OCI-LY1 (cell line): ENCODE results near the gene RAD51B.

Source experiments
- H2AFZ ChIP-seq: fragments of 200-600 bp; sonication (generic), shearing (Covaris generic); 2 replicates; pipeline ENCODE4 v1.6.0; 2014; ENCODE audit warnings: antibody characterized with exemption, mild to moderate bottlenecking, low read length
- H3F3A ChIP-seq: fragments of 200-600 bp; sonication (generic), shearing (Covaris generic); 2 replicates; pipeline ENCODE4 v1.6.0; 2014; ENCODE audit warnings: mild to moderate bottlenecking, antibody characterized with exemption, low read length, moderate library complexity; ENCODE audit not compliant: insufficient read depth
- H3K27ac ChIP-seq: fragments of 200-600 bp; sonication (generic); 2 replicates; pipeline ENCODE4 v1.5.1; 2014; ENCODE audit warnings: low read length, mixed run types, mild to moderate bottlenecking, low read depth; ENCODE audit not compliant: poor library complexity, severe bottlenecking
- H3K27me3 ChIP-seq: fragments of 200-600 bp; sonication (generic); 2 replicates; pipeline ENCODE4 v1.6.0; 2014; ENCODE audit warnings: antibody characterized with exemption, mild to moderate bottlenecking, low read length, moderate library complexity; ENCODE audit not compliant: insufficient read depth
- H3K36me3 ChIP-seq: fragments of 200-600 bp; sonication (generic); 2 replicates; pipeline ENCODE4 v1.6.1; 2014; ENCODE audit warnings: mild to moderate bottlenecking, antibody characterized with exemption, low read length, moderate library complexity, mixed read lengths; ENCODE audit not compliant: insufficient read depth
- H3K4me1 ChIP-seq: fragments of 200-600 bp; sonication (generic); 2 replicates; pipeline ENCODE4 v1.5.1; 2014; ENCODE audit warnings: mild to moderate bottlenecking, low read length, moderate library complexity; ENCODE audit not compliant: insufficient read depth, severe bottlenecking
- H3K4me2 ChIP-seq: fragments of 200-600 bp; sonication (generic), shearing (Covaris generic); 2 replicates; pipeline ENCODE4 v1.6.1; 2014; ENCODE audit warnings: low read length
- H3K4me3 ChIP-seq: fragments of 200-600 bp; sonication (generic); 2 replicates; pipeline ENCODE4 v1.5.1; 2014; ENCODE audit warnings: low read length, low read depth, mild to moderate bottlenecking, mixed read lengths; ENCODE audit not compliant: poor library complexity, severe bottlenecking
- H3K79me2 ChIP-seq: fragments of 200-600 bp; shearing (Covaris generic); 2 replicates; pipeline ENCODE4 v1.6.1; 2016; ENCODE audit warnings: mixed run types, low read length, mixed read lengths; ENCODE audit not compliant: insufficient read depth
- H3K9ac ChIP-seq: fragments of 200-600 bp; sonication (generic), shearing (Covaris generic); 2 replicates; pipeline ENCODE4 v1.6.1; 2014; ENCODE audit warnings: mild to moderate bottlenecking, low read length, mixed read lengths
- H3K9me2 ChIP-seq: fragments of 200-600 bp; sonication (generic), shearing (Covaris generic); 2 replicates; pipeline ENCODE4 v1.6.1; 2014; ENCODE audit warnings: low read depth, mild to moderate bottlenecking, low read length, mixed read lengths
- H3K9me3 ChIP-seq: fragments of 200-600 bp; shearing (Covaris generic); 2 replicates; pipeline ENCODE4 v1.6.1; 2014; ENCODE audit warnings: low read length, mixed read lengths
- H4K20me1 ChIP-seq: fragments of 200-600 bp; sonication (generic), shearing (Covaris generic); 2 replicates; pipeline ENCODE4 v1.6.0; 2016; ENCODE audit warnings: mild to moderate bottlenecking, low read length; ENCODE audit not compliant: insufficient read depth
- EZH2 ChIP-seq: fragments of 200-600 bp; sonication (generic), shearing (Covaris generic); IDR thresholded peaks from 2 replicates; pipeline ENCODE4 v1.8.0; 2017; ENCODE audit warnings: borderline replicate concordance, mixed run types, mild to moderate bottlenecking, antibody characterized with exemption, low read length, moderate library complexity, mixed read lengths
- TF ChIP-seq, protein P1 (sequence below): fragments of 200-600 bp; sonication (generic), shearing (Covaris generic); IDR thresholded peaks from 2 replicates; pipeline ENCODE4 v1.5.1; 2017; ENCODE audit warnings: mild to moderate bottlenecking, antibody characterized with exemption, low read length, moderate library complexity, mixed read lengths

RAD51B gene

DNA sequence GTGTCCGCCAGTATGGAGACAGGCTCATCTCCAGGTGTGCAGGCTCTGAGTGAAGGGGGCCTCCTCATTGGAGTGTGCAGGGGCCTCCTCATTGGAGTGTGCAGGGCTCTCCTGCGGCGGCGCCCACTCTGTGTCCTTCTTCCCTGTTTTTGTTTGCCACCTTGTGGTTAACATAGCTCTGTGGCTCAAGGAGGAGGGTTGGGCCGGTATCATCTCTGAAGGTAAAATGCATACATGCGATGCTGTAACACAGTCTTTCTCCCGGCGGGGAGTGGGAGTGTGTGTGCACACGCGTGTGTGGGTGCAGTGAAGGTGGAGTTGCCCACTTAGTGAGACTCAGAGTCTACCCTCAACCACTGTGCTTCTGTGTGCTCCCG is 543.9 kb downstream of the RAD51B start:
- TF ChIP-seq, protein P1, sequence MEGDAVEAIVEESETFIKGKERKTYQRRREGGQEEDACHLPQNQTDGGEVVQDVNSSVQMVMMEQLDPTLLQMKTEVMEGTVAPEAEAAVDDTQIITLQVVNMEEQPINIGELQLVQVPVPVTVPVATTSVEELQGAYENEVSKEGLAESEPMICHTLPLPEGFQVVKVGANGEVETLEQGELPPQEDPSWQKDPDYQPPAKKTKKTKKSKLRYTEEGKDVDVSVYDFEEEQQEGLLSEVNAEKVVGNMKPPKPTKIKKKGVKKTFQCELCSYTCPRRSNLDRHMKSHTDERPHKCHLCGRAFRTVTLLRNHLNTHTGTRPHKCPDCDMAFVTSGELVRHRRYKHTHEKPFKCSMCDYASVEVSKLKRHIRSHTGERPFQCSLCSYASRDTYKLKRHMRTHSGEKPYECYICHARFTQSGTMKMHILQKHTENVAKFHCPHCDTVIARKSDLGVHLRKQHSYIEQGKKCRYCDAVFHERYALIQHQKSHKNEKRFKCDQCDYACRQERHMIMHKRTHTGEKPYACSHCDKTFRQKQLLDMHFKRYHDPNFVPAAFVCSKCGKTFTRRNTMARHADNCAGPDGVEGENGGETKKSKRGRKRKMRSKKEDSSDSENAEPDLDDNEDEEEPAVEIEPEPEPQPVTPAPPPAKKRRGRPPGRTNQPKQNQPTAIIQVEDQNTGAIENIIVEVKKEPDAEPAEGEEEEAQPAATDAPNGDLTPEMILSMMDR: peak; percentile 41
- TF ChIP-seq EZH2: no peak
- H3K4me1 ChIP-seq: peaks cover 87% of the 10 kb centered on the region
- peak overlapping the region; percentile 87 for H3K27ac ChIP-seq
- no peak overlapping the region for H2AFZ ChIP-seq
- peak overlapping the region; percentile 14 for H3K4me3 ChIP-seq
- no peaks in the 10 kb centered on the region for H3K9me3 ChIP-seq
- peak overlapping the region; percentile 59 for H3K9ac ChIP-seq
- H3F3A ChIP-seq: no peaks in the 10 kb centered on the region
- H3K36me3 ChIP-seq: no peaks in the 10 kb centered on the region
- no peaks in the 10 kb centered on the region for H4K20me1 ChIP-seq
- no peaks in the 10 kb centered on the region for H3K27me3 ChIP-seq
- H3K79me2 ChIP-seq: no peaks in the 10 kb centered on the region
- no peaks in the 10 kb centered on the region for H3K9me2 ChIP-seq
- peak overlapping the region; percentile 54 for H3K4me2 ChIP-seq

DNA sequence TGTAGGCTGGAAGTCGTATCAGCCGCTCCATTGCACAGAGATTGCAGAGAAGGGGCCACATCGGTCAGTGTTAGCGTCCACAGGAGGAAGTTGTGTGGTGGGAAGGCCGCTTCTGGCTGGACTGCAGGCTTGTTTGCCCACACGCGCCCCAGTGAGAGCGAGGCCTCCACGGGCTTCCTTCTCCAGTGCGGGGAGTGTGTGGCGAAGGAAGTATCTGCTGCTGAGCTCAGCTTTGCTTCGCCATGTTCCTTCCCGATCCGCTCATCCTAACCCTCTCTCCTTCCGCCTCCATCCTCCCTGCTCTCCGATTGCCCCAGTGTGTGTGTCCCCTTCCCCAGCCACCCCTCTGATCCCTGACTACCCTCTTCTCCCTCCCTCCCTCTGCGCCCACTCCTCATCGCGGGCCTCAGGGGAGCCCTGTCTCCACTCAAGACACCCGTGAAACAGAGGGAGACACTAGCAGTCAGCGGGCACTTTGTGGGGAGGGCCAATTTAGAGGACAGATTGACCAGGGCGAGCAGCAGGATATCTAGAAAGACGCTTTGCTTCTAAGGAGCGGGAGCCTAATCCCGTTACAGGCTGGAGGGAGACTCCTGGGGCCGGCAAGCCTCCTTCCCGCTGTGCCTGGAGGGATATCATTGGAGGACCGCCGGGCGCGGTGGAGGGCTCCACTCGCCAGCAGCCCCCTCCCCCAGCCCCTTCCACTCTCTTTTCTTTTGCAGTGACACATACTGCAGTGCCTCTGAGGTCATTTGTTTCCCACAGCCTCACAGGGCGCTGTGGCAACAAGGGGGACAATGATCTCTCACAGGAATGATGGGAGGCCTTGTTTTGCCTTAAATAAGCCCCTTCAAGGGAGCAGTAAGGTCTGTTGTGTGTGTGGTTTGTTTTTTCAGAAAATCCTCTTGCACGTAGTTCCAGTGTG is 544.5 kb downstream of the RAD51B start:
- Histone ChIP-seq H3K27me3 (no peaks in the 10 kb centered on the region), H3K4me1 (peaks cover 89% of the 10 kb centered on the region), H3K36me3 (no peaks in the 10 kb centered on the region), H3F3A (no peaks in the 10 kb centered on the region), H3K9ac (peak overlapping the region; percentile 59), H3K9me2 (no peaks in the 10 kb centered on the region), H3K79me2 (no peaks in the 10 kb centered on the region), H3K4me2 (peak overlapping the region; percentile 54), H3K9me3 (no peaks in the 10 kb centered on the region), H3K27ac (peak overlapping the region; percentile 87), H4K20me1 (no peaks in the 10 kb centered on the region), H2AFZ (no peak overlapping the region), H3K4me3 (peak overlapping the region; percentile 14)
- TF ChIP-seq, protein P1: no peak
- no peak for TF ChIP-seq EZH2

DNA sequence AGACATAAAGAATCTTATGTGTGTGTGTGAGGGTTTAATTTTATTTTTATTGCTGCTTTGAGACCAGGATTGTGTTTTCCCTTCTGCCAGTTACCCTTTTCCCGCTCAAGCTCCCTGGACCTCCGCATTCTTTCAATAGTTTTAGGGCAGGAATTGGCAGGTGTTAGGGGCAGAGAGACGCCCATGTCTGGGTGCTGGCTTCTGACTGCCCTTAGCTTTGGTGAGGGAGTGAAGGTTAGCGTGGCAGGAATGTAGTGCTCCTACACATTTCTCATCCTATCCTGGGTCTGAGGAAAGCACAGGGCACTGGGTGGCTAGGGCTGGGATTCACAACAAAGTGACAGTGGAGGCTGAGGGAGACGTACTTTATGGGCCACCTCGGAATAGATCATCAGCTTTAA is 545.2 kb downstream of the RAD51B start:
- Histone ChIP-seq H3K4me3 (no peak overlapping the region), H2AFZ (no peak overlapping the region), H3K4me1 (peaks cover 89% of the 10 kb centered on the region), H3K9me3 (no peaks in the 10 kb centered on the region), H3K36me3 (no peaks in the 10 kb centered on the region), H3K27me3 (no peaks in the 10 kb centered on the region), H3K9me2 (no peaks in the 10 kb centered on the region), H4K20me1 (no peaks in the 10 kb centered on the region), H3K79me2 (no peaks in the 10 kb centered on the region), H3K27ac (peak overlapping the region; percentile 87), H3F3A (no peaks in the 10 kb centered on the region), H3K9ac (peak overlapping the region; percentile 59), H3K4me2 (peak overlapping the region; percentile 54; the same call in 1 of the 2 replicates)
- TF ChIP-seq EZH2: no peak
- TF ChIP-seq, protein P1: no peak
